Stimulated activated CD4-positive, alpha-beta T cell treated with anti-CD3 and anti-CD28 coated beads, Interleukin-4, amount 100 ng/mL, for 1 hour (primary cell): ENCODE measurements around the gene SPRR2F.

Experiments
- DNase-seq: peaks from one replicate; pipeline ENCODE4 v3.0.0-alpha.2; 2020

The SPRR2F gene

DNA sequence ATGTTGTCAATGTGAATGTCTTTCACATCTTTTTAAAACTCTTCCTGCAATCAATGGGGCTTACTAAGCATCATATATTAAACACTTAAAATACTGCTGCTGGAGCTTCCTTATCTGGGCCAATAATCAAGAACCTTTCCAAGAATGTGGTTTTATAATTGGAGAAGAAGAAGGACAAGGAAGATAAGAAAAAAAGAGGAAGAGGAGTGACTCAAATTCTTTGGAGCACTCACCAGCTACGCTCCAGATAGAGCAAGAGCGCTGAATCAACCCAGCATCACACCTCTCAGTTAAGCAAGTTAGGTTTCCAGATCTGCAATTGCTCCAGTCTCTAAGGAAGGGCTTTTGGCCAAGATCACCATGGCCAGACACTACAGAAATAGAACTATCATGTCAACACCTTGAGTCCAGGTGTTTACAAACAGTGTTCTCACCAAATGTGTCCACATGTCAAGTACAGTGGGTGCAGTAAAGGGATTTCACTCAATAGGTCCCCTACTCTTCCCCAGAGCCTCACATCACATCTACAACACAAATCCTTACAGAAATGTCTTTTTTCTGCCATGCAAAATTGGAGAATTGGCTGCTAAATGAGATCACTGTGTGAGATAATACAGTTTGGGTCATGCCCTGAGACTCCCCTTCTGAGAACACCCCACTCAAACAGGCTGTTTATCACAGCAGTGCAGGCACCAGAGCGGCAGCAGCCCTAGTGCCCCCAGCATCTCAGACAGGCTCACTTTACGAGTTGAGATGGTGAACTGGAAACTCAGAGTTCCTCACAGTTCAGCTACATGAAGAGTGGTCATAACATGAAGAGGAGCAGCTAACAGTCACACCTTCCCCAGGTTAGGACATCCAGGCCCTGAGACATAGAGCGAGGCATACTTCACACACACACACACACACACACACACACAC lies 40.2 kb downstream of the SPRR2F start:
- DNase-seq = no peak

DNA sequence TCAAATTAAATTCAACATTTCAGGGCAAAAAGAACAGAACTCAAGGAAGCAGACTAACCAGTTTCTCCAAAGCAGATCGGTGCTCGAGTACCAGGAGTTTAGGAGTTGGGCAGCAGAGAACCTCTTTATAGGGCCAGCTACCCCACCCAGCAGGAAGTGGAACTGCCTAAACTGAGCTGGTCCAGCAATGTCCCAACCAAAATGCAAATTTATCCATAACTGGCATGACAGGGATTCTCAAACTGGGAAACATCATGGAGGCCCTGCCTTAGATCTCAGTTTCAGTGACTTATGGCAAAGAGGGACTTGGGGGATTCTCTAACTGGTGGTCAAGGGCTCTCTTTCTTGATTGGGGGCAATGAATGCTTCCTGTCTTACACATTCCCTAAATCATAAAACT lies 41.8 kb downstream of the SPRR2F start, which contains the start of gene SPRR2B:
Gene SPRR2B, minus strand, starts transcription at position 101 of the 400 bp plus-strand sequence. CDS start 772 bp downstream, outside the sequence.
- no peak for DNase-seq

DNA sequence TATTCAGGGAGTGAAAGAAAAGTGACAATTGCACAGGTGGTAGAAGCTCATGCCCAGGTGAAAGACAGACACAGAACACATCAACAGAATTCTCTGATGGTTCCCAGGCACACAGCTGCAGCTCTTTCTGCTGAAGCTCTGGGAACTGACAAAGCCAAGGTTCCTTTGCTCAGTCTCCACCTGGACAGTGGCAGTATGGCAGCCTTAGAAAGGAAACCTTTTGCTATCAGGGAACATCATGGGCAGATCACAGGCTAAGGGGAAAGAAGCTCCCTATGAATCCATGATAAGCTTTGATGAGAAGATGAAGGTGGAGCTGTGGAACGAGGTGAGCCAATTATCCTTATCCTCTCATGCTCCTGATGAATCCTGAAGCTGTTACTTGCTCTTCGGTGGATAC lies 43.1 kb downstream of the SPRR2F start:
- DNase-seq = no peak
